Erythroblast (primary cell): ENCODE measurements around the gene IKZF3.

Source experiments
- DNase-seq, 2 experiments: peaks; one replicate each; lab custom pipeline; 2025; lab: John Stamatoyannopoulos, UW
- GATA1 ChIP-seq: IDR thresholded peaks from 2 replicates; pipeline ENCODE4 v1.6.1; 2011; ENCODE audit warnings: low read depth, mild to moderate bottlenecking, control low read depth, low read length, moderate library complexity
- POLR2A ChIP-seq: IDR thresholded peaks from 2 replicates; pipeline ENCODE4 v1.6.1; 2011; ENCODE audit warnings: mild to moderate bottlenecking, low read length

Gene IKZF3

DNA sequence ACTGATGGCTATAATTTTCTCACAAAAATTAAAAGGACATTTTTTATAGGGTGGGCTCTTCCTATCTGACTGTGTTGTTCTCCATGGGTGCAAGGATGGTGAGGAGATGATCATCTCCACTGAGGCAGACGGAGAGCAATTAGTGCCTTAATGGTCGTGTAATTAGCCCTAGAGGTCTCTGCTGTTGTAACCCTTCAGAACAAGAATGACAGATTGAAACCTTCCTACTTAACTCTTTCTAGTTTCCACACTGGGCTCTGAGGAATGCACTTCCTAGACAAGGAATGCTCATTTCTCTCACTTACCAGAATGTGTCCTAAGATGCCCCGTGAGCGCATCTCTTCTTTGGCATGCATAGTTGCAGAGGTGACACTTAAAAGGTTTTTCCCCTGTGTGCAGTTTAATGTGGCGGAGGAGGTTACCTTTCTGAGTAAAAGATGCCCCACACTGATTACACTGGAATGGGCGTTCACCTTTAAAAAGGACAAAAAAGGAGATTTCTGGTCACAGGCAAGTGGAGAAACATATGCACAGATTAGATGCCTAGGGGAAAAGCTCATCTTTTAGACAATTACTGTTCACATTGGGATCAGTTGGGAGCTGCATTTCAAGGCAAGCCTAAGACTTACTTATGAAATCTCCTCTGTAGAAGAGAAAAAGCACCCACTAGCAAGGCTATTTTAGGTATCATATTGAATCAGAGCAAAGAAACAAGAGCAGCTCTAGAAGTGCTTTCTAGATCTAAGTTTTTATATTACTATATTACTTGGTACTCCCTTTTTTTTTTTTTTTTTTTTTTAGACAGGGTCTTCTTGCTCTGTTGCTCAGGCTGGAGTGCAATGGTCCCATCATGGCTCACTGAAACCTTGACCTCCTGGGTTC is 72.8 kb downstream of the IKZF3 start:
- TF ChIP-seq POLR2A (no peak), GATA1 (no peak)
- DNase-seq = no peak

DNA sequence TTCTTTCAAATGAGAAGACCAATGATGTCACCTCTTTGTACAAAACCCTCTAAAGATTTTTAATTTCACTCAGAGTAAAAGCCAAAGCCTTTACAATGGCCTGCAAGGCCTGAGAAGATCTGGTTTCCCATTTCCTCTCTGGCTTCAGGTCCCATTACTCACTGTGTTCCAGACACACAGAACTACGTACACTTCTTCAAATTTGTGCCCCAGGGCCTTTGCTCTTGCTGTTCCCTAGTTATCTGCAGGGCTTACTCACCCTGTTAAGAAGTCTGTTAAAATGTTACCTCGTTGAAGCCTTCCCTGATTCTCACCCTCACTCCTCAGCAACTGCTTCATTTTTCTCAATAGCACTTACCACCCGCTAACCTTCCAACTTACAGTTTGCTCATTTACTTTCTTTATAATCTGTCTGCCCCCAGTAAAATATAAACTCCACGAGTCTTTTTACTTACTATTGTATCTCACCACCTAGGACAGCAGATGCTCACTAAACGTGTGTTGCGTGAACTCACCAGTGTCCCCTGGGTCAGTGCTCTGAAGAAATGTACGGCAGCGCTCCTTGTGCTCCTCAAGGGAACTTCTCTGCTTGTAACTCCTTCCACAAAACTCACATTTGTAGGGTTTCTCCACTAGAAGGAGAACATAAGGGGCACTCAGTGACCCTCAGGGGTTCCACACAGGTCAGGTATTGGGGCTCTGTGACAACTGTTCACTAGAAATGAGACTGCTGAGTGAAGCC is 76.2 kb downstream of the IKZF3 start:
- no peak for DNase-seq
- TF ChIP-seq GATA1 (no peak), POLR2A (no peak)

DNA sequence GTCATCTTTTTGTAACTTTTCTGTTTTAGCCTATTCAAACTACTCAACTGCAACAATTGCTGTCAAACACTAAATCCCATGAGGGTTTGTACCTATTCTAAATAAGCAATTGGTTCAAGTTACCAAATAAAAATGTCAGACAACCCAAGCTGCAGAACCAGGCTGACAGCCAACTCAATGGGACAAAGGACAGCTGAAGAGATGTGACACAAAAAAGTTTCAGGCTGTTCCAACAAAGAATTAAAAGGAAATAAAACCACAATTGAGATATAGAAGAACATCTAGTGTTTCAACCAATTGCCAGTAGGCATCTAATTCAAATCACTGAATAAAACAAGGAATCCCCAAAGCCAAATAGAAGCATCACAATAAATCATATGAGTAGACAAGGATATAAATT is 77.1 kb downstream of the IKZF3 start:
- no peak for TF ChIP-seq POLR2A
- no peak for TF ChIP-seq GATA1
- no peak for DNase-seq

DNA sequence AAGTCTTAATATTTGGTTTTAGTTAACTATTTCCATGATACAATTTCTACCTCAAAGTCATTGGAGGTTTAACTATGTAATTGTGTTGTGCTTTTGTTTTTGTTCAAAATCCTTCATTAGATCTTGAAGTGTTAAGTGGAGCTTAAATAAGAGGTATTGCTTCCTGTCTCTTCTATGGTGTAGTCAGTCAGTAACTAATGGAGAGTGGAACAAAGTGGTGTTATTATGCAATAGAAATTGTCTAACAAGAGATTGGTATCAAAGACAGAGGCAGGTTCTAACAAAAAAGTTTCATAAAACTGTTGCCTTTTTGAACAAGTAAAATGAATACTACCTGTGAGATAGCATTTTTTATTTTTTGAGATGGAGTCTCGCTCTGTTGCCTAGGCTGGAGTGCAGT is 81.1 kb downstream of the IKZF3 start:
- DNase-seq = no peak
- no peak for TF ChIP-seq POLR2A
- no peak for TF ChIP-seq GATA1

DNA sequence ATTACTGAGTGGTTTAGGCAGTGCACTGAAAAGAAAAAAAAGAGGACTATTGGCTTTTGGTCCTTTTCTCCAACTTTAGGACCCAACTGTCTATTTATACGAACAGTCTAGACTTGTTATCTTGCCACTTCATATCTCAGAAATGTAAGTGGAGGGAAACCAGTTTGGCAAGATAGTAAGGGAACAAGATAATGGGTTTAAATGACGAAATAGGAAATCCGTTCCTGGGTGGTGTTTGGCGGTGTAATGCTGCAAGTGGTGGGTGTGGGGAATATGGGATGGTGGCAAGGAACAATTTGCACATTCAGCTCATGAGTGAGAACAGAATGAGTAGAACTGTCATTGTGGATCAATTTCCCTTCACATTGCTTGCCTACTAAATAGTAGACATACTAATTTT is 81.6 kb downstream of the IKZF3 start:
- TF ChIP-seq GATA1 = no peak
- TF ChIP-seq POLR2A = peak; percentile 44
- DNase-seq = peak in 1 of 2 experiments; percentile 17

DNA sequence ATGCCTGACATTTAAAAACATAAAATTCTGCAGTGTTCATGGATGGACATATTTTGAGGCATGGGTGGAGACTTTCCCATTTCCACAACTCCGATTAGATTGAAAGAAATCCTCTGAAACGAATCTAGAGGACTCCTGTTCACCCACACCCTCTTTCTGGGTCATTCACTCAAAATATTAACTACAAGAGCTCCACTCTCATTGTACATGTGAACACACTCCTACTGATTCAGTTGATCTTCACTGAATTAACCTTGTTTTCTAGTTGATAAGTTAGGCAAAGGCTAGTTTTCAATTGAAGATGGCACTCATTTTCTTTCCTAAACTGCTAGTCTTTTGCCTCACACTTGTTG is 82.3 kb downstream of the IKZF3 start:
- no peak for TF ChIP-seq POLR2A
- no peak for TF ChIP-seq GATA1
- no peak for DNase-seq

DNA sequence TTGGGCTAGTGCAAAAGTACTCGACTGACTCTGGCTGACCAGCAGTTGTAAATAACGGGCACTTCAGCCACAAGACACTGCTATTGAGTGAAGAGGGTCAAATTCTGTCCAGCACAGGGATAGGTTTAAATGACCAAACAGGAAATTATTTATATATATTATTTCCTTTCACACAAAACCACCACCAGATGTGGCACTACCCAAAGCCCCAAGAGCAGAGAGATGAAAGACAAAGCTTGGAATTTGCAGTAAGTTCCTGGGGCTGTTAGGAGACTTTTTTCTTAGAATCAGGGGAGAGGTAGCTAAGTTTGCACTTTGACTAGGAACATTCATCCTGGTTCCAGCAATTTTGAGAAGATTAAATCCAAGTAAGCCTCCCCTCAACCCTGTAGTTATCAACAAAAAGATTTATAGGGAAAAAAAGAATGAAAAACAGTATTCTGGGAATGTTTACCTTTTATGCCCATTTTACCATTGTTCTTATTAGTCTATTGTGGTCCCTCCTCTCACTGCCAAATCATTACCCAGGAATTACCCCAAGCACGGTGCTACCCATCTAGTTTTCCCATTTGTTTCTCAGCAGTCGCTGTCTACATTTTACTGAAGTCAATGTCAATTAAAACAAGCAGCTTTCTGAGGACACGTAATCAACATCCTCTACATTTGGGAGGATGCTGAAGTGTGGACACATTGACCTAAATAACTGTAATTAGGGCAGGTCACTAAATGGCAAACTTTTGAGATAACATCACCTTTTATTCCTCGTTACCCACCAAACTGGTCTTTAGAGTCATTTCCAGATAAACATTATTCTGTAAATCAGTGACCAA is 82.9 kb downstream of the IKZF3 start:
- TF ChIP-seq POLR2A (no peak), GATA1 (no peak)
- DNase-seq = no peak

DNA sequence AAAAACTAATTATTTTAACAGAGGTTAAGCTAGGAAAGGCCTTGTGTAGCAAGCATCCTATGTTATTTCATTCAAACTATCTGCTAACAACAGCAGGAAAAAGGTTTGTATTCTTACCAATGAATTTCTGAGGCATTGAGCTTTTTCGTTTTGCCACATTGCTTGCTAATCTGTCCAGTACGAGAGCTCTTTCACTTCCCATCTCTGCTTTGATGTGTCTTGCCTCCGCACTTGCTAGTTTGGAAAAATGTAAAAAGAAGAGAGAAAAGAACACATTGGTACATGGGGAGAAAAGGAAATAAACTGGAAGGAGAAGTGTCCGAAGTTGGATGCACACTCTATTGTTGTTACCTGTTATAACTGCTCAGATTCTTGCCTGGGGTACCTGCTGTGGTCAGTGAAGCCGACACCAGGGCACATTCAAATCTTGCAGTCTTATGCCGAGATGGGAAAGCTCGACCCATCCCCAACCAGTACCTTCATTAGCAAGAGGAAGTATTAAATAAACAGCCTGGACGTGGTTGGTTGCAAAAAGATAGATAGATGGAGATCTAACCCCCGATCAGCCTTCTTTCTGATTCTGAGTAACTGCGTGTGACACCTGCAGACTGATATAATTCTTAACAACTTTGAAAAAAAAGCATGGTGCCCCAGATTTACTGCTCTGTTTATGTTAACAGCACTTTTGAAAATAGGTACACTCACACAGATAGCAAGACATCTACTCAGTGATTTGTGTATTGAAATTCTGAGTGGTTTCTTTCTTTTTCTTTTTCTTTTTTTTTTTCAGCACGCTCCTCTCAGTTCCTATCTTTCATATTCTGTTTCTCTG is 86.4 kb downstream of the IKZF3 start:
- TF ChIP-seq GATA1 (no peak), POLR2A (no peak)
- DNase-seq = no peak

DNA sequence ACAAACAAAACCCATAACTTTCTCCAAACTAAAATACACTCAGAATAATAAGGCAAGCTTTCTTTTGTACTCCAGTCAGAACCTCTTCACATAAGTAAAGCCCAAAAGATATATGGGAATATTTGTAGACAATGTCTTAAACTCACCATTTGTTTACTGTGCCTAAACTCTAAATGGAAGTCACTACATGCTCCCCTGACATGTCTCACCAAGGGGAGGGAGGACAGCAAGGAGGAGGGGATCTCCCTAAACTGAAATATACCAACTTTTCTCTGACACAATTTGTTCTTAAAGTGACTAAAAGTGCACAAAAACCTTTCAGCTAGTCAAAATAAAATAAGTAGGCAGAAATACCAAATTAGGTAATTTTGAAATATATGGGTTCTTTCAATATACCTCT is 87.9 kb downstream of the IKZF3 start:
- no peak for DNase-seq
- TF ChIP-seq GATA1 (no peak), POLR2A (no peak)

DNA sequence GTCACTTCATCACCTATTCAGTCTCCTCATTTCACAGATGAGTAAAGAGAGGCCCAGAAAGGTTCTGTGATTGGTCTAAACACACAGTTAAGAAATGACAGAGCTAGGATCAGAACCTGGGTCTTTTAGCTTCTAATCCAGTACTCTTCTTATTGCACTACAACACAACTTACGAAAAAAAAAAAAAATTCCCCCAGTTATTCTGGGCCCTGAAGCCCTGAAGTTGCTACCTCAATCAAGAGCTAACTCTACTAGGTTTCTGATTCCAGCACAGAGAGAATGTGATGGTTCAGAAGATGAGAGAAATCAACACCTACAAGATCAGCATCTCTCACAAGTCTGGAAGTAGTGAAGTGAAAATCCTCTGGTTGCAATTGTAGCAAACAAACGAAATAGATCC is 89.1 kb downstream of the IKZF3 start:
- no peak for TF ChIP-seq GATA1
- no peak for TF ChIP-seq POLR2A

DNA sequence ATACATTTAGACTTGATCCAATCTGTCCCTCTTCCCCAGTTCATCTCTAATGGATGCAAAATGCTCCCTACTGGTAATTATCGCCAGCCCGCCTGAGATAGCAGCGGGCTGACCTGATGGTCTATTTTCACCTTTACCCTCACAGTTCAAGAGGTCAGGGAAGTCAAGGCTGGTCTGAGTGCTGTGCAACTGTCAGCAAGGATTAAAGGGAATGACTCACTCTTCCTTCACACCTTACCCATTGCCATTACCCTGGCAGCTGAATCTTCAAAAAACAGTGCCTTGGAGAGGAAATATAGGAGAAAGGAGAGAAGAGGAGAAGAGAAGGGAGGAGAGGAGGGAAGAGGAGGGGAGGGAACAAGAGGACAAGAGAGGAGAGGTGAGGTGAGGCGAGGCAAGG is 90.1 kb downstream of the IKZF3 start:
- TF ChIP-seq GATA1 (no peak), POLR2A (no peak)

More for the DNA sequence above, 89.1 kb downstream of the IKZF3 start:
- no peak for DNase-seq

DNA sequence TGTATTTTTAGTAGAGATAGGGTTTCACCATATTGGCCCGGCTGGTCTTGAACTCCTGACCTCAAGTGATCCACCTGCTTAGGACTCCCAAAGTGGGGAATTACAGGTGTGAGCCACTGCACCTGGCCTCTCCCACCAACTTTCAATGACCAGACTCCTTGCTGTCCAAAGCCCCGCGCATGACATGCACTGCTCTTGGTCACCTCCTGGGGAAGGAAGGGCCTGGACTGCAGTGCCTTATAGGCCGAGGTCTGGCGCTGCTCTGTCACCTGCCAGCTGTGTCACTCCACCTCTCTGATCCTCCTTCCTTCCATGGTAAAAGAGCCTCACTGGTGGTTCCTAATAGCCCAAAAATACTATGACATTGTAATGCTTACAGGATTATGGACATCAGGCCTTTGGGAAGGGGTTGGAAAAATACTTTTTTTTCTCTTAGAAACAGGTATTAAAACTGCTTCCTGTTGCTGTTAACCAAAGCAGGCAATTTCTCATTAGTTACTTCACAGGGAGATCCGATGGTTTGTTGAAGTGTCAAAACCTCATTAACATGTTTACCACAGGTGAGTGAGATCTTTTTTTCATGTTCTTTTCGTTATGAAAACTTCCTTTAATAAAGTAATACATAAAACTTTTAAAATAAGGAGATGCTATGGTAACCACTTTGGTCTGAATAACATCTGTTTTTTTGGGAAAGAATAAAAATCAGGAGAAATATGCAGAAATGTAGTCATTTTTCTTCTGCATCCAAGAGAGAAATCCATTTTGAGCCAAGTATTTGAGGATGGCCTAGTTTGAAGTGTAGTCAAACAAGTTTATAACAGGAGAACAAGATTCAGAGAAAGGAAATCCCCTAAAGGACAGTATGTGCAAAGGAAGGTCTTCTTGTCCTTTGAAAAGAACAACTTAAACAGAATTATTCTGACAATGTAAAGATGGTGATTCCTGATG is 90.9 kb downstream of the IKZF3 start:
- DNase-seq = no peak
- TF ChIP-seq POLR2A = no peak
- TF ChIP-seq GATA1 = no peak

More for the DNA sequence above, 90.1 kb downstream of the IKZF3 start:
- no peak for DNase-seq

DNA sequence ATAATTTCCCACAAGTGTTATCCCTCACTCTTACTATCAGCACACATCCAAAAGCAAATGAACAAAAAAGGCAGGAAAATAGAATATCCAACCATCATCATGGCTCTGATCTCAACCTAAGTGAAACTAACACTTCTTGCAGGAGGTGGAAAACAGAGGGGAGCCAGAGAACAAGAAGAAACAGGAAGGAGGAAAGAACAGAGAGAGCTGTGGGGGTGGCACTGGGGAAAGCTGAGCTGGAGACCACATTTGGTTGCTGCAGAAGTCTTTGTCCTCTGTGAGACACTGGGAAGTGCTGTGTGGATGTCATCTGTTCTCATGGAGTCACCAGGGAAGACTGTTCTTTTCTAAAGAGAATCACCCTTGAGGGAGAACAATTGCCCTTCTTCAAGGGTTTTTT is 91.7 kb downstream of the IKZF3 start:
- no peak for TF ChIP-seq GATA1
- TF ChIP-seq POLR2A = no peak

More for the DNA sequence above, 91.7 kb downstream of the IKZF3 start:
- DNase-seq = no peak
